K562 (cell line): ENCODE measurements around the gene CNKSR3. TPM values are rescaled to one million over a fixed set of nuclear protein-coding genes. Genes with fewer than 3 reads are reported as not detected.

ENCODE experiments used
- ATAC-seq: fragments of 200-7000 bp; cut with Tn5 transposase; 3 replicates; pipeline ENCODE4 v1.9.1; 2020; ENCODE audit warnings: moderate library complexity
- BruUV-seq: library from RNA; stranded (reverse); fragments of 400-500 nt; replicated peaks from 2 replicates; lab custom pipeline; 2021; lab: Mats Ljungman, UMichigan
- CTCF ChIA-PET: fragments of 300-600 bp; formaldehyde crosslinking; extraction: SDS; loops from one replicate; lab custom pipeline; 2021; ENCODE audit warnings: low intra/inter-chr PET ratio; lab: Yijun Ruan, JAX
- POLR2A ChIA-PET: fragments of 300-600, 350-650 bp; sonication (Branson Sonifier 250); formaldehyde crosslinking; extraction: SDS; loops from one replicate; lab custom pipeline; 2021; ENCODE audit warnings: antibody characterized with exemption, inconsistent platforms; lab: Yijun Ruan, JAX
- DNase-seq, 4 experiments: peaks; one replicate each; pipeline versions ENCODE4 v3.0.0 to v3.0.0-alpha.2; 2011 to 2018; ENCODE audit warnings: low spot score in 3 of 4, mixed read lengths in 3 of 4; ENCODE audit errors: extremely low read depth in 1 of 4
- FAIRE-seq: peaks from 2 replicates; lab custom pipeline; 2011; peaks lifted over from hg19 to GRCh38; lab: Jason Lieb, UNC
- H2AFZ ChIP-seq: 2 replicates; pipeline ENCODE4 v1.6.0; 2011; ENCODE audit warnings: low read depth, low read length, control low read depth, inconsistent platforms
- H3K27ac ChIP-seq: fragments of 200-600 bp; 3 replicates; pipeline ENCODE4 v1.8.0; 2011; ENCODE audit warnings: low read depth, mild to moderate bottlenecking, control low read depth, inconsistent platforms, low read length, moderate library complexity, mixed read lengths; ENCODE audit errors: extremely low read depth
- H3K27me3 ChIP-seq, 2 experiments: fragments of 300-600 bp in 1 of 2; 2 replicates in 1 of 2; 3 replicates in 1 of 2; pipeline versions ENCODE4 v1.6.0 to v1.8.0; 2011; ENCODE audit warnings: inconsistent platforms in 2 of 2, low read length in 2 of 2, mild to moderate bottlenecking in 1 of 2, mixed read lengths in 1 of 2, moderate library complexity in 1 of 2; ENCODE audit not compliant: control insufficient read depth in 2 of 2, insufficient read depth in 2 of 2
- H3K36me3 ChIP-seq: fragments of 300-600 bp; 3 replicates; pipeline ENCODE4 v1.8.0; 2011; ENCODE audit warnings: mild to moderate bottlenecking, low read length, inconsistent platforms; ENCODE audit not compliant: control insufficient read depth, insufficient read depth
- H3K4me1 ChIP-seq, 2 experiments: fragments of 200-600 bp in 1 of 2; replicated peaks in 1 of 2; 2 replicates in 1 of 2; 3 replicates in 1 of 2; pipeline versions ENCODE4 v1.5.1 to v1.8.0; 2011; ENCODE audit warnings: inconsistent platforms in 2 of 2, low read length in 2 of 2, mild to moderate bottlenecking in 1 of 2, mixed read lengths in 1 of 2, moderate library complexity in 1 of 2; ENCODE audit not compliant: control insufficient read depth in 2 of 2, insufficient read depth in 2 of 2
- H3K4me2 ChIP-seq: 2 replicates; pipeline ENCODE4 v1.6.1; 2011; ENCODE audit warnings: low read length, control low read depth, inconsistent platforms, mixed read lengths; ENCODE audit not compliant: insufficient read depth
- H3K4me3 ChIP-seq: fragments of 200-600 bp; sonication (generic), shearing (Covaris generic); 2 replicates; pipeline ENCODE4 v1.5.1; 2016; ENCODE audit warnings: control low read depth, inconsistent platforms
- H3K79me2 ChIP-seq: fragments of 200-600 bp; 3 replicates; pipeline ENCODE4 v1.8.0; 2011; ENCODE audit warnings: low read length, inconsistent platforms; ENCODE audit not compliant: control insufficient read depth, insufficient read depth
- H3K9ac ChIP-seq, 2 experiments: 2 replicates each; pipeline versions ENCODE4 v1.6.0 to v1.6.1; 2011; ENCODE audit warnings: low read depth in 2 of 2, low read length in 2 of 2, control low read depth in 1 of 2, inconsistent platforms in 1 of 2, mild to moderate bottlenecking in 1 of 2, mixed read lengths in 1 of 2; ENCODE audit not compliant: insufficient read depth in 1 of 2
- H3K9me1 ChIP-seq: one replicate; pipeline ENCODE4 v1.6.0; 2011; ENCODE audit warnings: inconsistent platforms, mild to moderate bottlenecking, low read length, moderate library complexity; ENCODE audit not compliant: control insufficient read depth, insufficient read depth
- H3K9me3 ChIP-seq: replicated peaks from 2 replicates; pipeline ENCODE4 v1.5.1; 2011; ENCODE audit warnings: low read depth, low read length, inconsistent platforms; ENCODE audit not compliant: control insufficient read depth, insufficient read depth
- H4K20me1 ChIP-seq: replicated peaks from 2 replicates; pipeline ENCODE4 v1.6.1; 2011; ENCODE audit warnings: low read length, inconsistent platforms, mixed read lengths; ENCODE audit not compliant: control insufficient read depth, insufficient read depth
- CEBPZ ChIP-seq: fragments of 150-350 bp; IDR thresholded peaks from 2 replicates; pipeline ENCODE4 v1.6.1; 2014; ENCODE audit warnings: low read depth, mild to moderate bottlenecking, low read length, borderline replicate concordance
- NEUROD1 ChIP-seq: fragments of 150-350 bp; IDR thresholded peaks from 2 replicates; pipeline ENCODE4 v1.6.1; 2014; ENCODE audit warnings: borderline replicate concordance, low read length, low read depth; ENCODE audit not compliant: partially characterized antibody
- NFE2 ChIP-seq: IDR thresholded peaks from 2 replicates; pipeline ENCODE4 v1.6.1; 2014; ENCODE audit warnings: antibody characterized with exemption, low read depth
- ZNF121 ChIP-seq: sonication (generic); formaldehyde crosslinking; conservative IDR thresholded peaks from 2 replicates; pipeline ENCODE4 v1.8.0; 2022; ENCODE audit warnings: missing genetic modification reagents
- WGBS: fragments of 100-300 bp; shearing (Covaris generic); methylation state at CpG from one replicate; pipeline ENCODE4 v1.1.6; 2016; ENCODE audit warnings: low coverage, mixed read lengths; ENCODE audit not compliant: insufficient coverage; ENCODE audit errors: missing lambda C conversion rate; 5-methylcytosine and 5-hydroxymethylcytosine counted together
- in situ Hi-C: fragments of 300-500 bp; cut with MboI; formaldehyde crosslinking; loops from 4 replicates; pipeline ENCODE4 v1.15.0; 2018; ENCODE audit warnings: inconsistent platforms, mixed read lengths
- intact Hi-C: fragments of 100-400 bp; cut with micrococcal nuclease; formaldehyde crosslinking; loops from 2 replicates; pipeline ENCODE4 v1.14.2; 2022
- polyA plus RNA-seq, 8 experiments: library from polyadenylated mRNA; depleted of rRNA in 4 of 8; stranded (reverse) in 5 of 8; unstranded in 3 of 8; fragments of >200 nt; fragmentation: Nextera tagmentation in 2 of 8; fragmentation: Illumina TruSeq in 1 of 8; extraction: Ambion mirVana in 2 of 8; extraction: Trizol in 1 of 8; gene quantifications; 2 replicates each; pipeline versions ENCODE4 v1.2.1 to v1.2.3, GENCODE V29; 2011 to 2014; ENCODE audit warnings: inconsistent platforms in 1 of 8, missing spikeins in 1 of 8
- total RNA-seq, 7 experiments: library from RNA; depleted of rRNA in 6 of 7; stranded (reverse); fragments of >200 nt in 6 of 7; fragmentation: Illumina TruSeq in 2 of 7; extraction: Trizol in 2 of 7; gene quantifications; 2 replicates each; pipeline versions ENCODE4 v1.2.1 to v1.2.3, GENCODE V29; 2011 to 2021; ENCODE audit warnings: low replicate concordance in 1 of 7

Gene CNKSR3
- total and polyA plus RNA-seq, 9 of the 15 experiments (the other 6 are each of a cell fraction or from before 2014, with no cell fraction given), result 4.5 to 29.6 (median 9.5) TPM

GRCh38 chr6:154361476-154361875, 149.0 kb downstream of the CNKSR3 start:
- Histone ChIP-seq H3K9me1 (no peaks in the 10 kb centered on the region), H3K27me3 (peaks cover 25 to 26% of the 10 kb centered on the region in 2 experiments), H3K36me3 (no peaks in the 10 kb centered on the region), H3K79me2 (no peaks in the 10 kb centered on the region), H3K4me1 (peaks cover 0 to 5% of the 10 kb centered on the region in 2 experiments; a peak in 1 of 5 replicates), H3K9me3 (no peaks in the 10 kb centered on the region), H3K9ac (no peak overlapping the region), H4K20me1 (no peaks in the 10 kb centered on the region), H2AFZ (no peak overlapping the region), H3K4me2 (no peak overlapping the region), H3K27ac (no peak overlapping the region), H3K4me3 (no peak overlapping the region)
- ChIA-PET CTCF (no interaction called here), POLR2A (no interaction called here)
- no peak for ATAC-seq
- no TSS peak for BruUV-seq
- DNase-seq, result no peak
- in situ Hi-C loops (no loop called here), intact Hi-C loops (no loop called here)
- no peak for TF ChIP-seq NEUROD1
- TF ChIP-seq ZNF121 (CRISPR knock-in tag), result 0 out of 2 replicates have a peak, but pooled peaks have one; percentile 6
- FAIRE-seq, result no peak
- 7% methylated on average over 5 of the region's 5 CpGs for WGBS

- in situ Hi-C loops, result no loop called here
- H4K20me1 ChIP-seq, result no peaks in the 10 kb centered on the region
- no peak overlapping the region for H3K4me2 ChIP-seq
- H3K9ac ChIP-seq, result no peak overlapping the region
- H3K9me1 ChIP-seq, result no peaks in the 10 kb centered on the region
- H3K36me3 ChIP-seq, result no peaks in the 10 kb centered on the region
- intact Hi-C loops, result no loop called here
- peaks cover 0 to 5% of the 10 kb centered on the region in 2 experiments; a peak in 1 of 5 replicates for H3K4me1 ChIP-seq
- H2AFZ ChIP-seq, result no peak overlapping the region
- BruUV-seq, result no TSS peak
- peaks cover 20 to 26% of the 10 kb centered on the region in 2 experiments for H3K27me3 ChIP-seq
- TF ChIP-seq CEBPZ (no peak), NFE2 (0 out of 2 replicates have a peak, but pooled peaks have one; percentile 16)
- CTCF ChIA-PET, result no interaction called here
- FAIRE-seq (no peak), ATAC-seq (no peak), DNase-seq (no peak)
- POLR2A ChIA-PET, result no interaction called here
- H3K9me3 ChIP-seq, result no peaks in the 10 kb centered on the region
- H3K4me3 ChIP-seq, result no peak overlapping the region
- WGBS, result 15% methylated on average over 3 of the region's 3 CpGs
- H3K27ac ChIP-seq, result no peak overlapping the region
- no peaks in the 10 kb centered on the region for H3K79me2 ChIP-seq
These were observed 150.0 kb downstream of the CNKSR3 start for GRCh38 chr6:154360476-154360875.
